ENCODE results near the gene NR3C2. TPM values are rescaled to one million over a fixed set of nuclear protein-coding genes. Genes with fewer than 3 reads are reported as not detected.

Gene NR3C2
- total and polyA plus RNA-seq, 2 donors: 0.52 to 1.8 TPM

DNA sequence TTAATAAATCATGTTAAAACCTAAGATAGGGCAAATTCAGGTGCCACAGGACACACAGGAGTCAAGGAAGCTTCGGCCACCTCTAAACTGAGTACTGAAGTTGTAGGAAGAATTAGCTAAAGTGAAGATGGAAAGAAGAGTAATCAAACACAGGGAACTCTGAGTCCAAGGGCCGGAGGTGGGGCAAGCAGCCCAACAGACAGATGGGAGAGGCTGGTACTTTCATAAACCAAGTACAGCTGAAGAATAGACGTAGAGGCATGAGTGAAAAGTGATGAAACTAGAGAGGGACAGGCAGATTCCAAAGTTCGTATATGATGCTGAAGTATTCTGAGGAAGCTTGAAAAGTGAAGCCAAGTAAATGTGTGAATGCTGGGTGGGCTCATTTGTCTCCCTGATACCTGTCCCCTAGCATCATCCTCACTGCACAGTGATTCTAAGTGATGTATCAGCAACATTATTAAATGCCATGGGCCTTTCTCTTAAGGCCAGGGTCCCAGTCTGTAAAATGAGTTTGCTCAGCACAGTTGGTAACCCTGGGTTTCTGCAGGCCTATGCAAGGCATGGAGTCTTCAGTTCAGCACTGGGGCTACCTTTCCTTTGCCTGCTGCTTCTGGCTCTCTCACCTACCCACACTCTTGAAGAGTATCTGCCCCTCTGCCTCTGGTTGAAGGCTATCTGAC, 203.3 kb downstream of the NR3C2 start:
- 96% methylated on average over 4 of the region's 4 CpGs for WGBS
- Histone ChIP-seq H3K36me3 (ENCODE audit: control insufficient read depth in 2 of 2, insufficient read depth in 2 of 2, low read length in 1 of 2) (no peaks in the 10 kb centered on the region), H3K9me3 (ENCODE audit: control insufficient read depth in 2 of 2, insufficient read depth in 1 of 2, low read length in 1 of 2) (no peaks in the 10 kb centered on the region), H3K4me3 (ENCODE audit: low read length in 2 of 2) (no peak overlapping the region), H3K4me1 (ENCODE audit: control insufficient read depth in 2 of 2, insufficient read depth in 2 of 2, low read length in 2 of 2) (no peaks in the 10 kb centered on the region), H3K27me3 (ENCODE audit: control insufficient read depth in 2 of 2, insufficient read depth in 1 of 2, low read length in 1 of 2) (no peaks in the 10 kb centered on the region), H3K27ac (ENCODE audit: low read depth in 1 of 2, low read length in 1 of 2) (no peak overlapping the region)
- DNase-seq (ENCODE audit: low read depth in 6 of 9, low spot score in 9 of 9): no peak

DNA sequence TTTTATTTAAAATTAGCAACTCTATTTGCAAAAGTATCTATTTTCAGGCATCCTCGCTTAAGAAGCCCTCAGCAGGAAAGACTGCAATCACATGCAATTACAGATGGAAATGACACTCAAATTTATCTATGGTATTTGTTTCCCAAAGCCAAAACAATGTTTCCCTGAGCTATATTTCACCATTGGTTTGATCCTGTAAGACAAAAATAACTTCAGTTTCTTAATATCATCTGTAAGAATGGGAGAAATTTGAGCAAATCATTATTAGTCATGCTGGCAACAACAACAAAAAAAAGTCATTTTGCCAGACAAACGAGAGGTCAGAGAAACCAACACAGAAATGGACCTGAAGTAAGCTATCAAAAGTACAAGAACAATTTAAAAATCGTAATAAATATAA, 204.1 kb downstream of the NR3C2 start:
- WGBS: 95% methylated on average over 3 of the region's 3 CpGs
- H3K4me3 ChIP-seq (ENCODE audit: low read length in 2 of 2): no peak overlapping the region
- H3K27me3 ChIP-seq (ENCODE audit: control insufficient read depth in 2 of 2, insufficient read depth in 1 of 2, low read length in 1 of 2): no peaks in the 10 kb centered on the region
- no peaks in the 10 kb centered on the region for H3K36me3 ChIP-seq (ENCODE audit: control insufficient read depth in 2 of 2, insufficient read depth in 2 of 2, low read length in 1 of 2)
- no peaks in the 10 kb centered on the region for H3K9me3 ChIP-seq (ENCODE audit: control insufficient read depth in 2 of 2, insufficient read depth in 1 of 2, low read length in 1 of 2)
- no peak overlapping the region for H3K27ac ChIP-seq (ENCODE audit: low read depth in 1 of 2, low read length in 1 of 2)
- DNase-seq (ENCODE audit: low read depth in 6 of 9, low spot score in 9 of 9): no peak
- H3K4me1 ChIP-seq (ENCODE audit: control insufficient read depth in 2 of 2, insufficient read depth in 2 of 2, low read length in 2 of 2): no peaks in the 10 kb centered on the region

DNA sequence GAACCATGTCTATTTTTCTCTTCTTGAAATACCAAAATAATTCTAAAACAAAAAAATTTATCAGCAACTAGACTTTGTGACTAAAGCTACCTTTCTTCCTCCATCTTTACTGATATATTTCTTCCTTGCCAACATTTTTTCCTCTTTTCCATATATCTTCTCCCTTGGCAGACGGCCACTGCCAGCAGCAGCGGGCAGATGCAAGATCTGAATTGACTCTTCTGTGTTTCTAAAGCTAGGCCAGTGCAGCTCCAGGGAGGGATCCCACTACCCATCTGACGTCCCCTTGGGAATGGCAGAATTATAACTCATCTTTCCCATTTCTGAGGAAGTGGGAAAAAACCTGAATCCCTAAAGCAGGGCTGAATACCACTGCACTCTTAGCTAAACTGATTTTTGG, 206.4 kb downstream of the NR3C2 start:
- no peaks in the 10 kb centered on the region for H3K9me3 ChIP-seq (ENCODE audit: control insufficient read depth in 2 of 2, insufficient read depth in 1 of 2, low read length in 1 of 2)
- no peaks in the 10 kb centered on the region for H3K36me3 ChIP-seq (ENCODE audit: control insufficient read depth in 2 of 2, insufficient read depth in 2 of 2, low read length in 1 of 2)
- no peaks in the 10 kb centered on the region for H3K27me3 ChIP-seq (ENCODE audit: control insufficient read depth in 2 of 2, insufficient read depth in 1 of 2, low read length in 1 of 2)
- no peak for DNase-seq (ENCODE audit: low read depth in 6 of 9, low spot score in 9 of 9)
- H3K4me1 ChIP-seq (ENCODE audit: control insufficient read depth in 2 of 2, insufficient read depth in 2 of 2, low read length in 2 of 2): no peaks in the 10 kb centered on the region
- H3K27ac ChIP-seq (ENCODE audit: low read depth in 1 of 2, low read length in 1 of 2): no peak overlapping the region
- WGBS: 95% methylated on average over 3 of the region's 3 CpGs
- no peak overlapping the region for H3K4me3 ChIP-seq (ENCODE audit: low read length in 2 of 2)

DNA sequence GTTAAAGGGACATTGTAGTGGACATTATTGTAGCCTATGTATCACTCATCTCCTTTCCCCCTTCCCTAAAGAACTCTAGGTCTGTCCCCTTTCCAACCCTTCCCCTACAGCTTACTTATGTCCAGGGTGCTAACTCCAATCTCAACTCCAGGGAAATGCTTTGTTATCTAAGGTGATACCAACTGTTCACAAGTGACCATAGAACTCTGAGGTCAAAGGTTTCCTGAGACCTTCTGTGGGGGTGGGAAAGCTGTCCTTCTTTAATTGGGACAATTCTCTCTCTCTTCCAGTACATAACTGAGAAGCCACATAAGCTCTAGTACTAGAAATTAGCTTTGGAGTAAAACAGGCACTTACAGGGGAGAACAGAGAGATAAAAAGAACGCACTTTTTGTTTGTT, 212.4 kb downstream of the NR3C2 start:
- H3K36me3 ChIP-seq (ENCODE audit: control insufficient read depth in 2 of 2, insufficient read depth in 2 of 2, low read length in 1 of 2): no peaks in the 10 kb centered on the region
- DNase-seq (ENCODE audit: low read depth in 6 of 9, low spot score in 9 of 9): no peak
- H3K4me3 ChIP-seq (ENCODE audit: low read length in 2 of 2): no peak overlapping the region
- WGBS: 96% methylated on average over 1 of the region's 1 CpG
- H3K4me1 ChIP-seq (ENCODE audit: control insufficient read depth in 2 of 2, insufficient read depth in 2 of 2, low read length in 2 of 2): no peaks in the 10 kb centered on the region
- no peaks in the 10 kb centered on the region for H3K9me3 ChIP-seq (ENCODE audit: control insufficient read depth in 2 of 2, insufficient read depth in 1 of 2, low read length in 1 of 2)
- no peaks in the 10 kb centered on the region for H3K27me3 ChIP-seq (ENCODE audit: control insufficient read depth in 2 of 2, insufficient read depth in 1 of 2, low read length in 1 of 2)
- H3K27ac ChIP-seq (ENCODE audit: low read depth in 1 of 2, low read length in 1 of 2): no peak overlapping the region

DNA sequence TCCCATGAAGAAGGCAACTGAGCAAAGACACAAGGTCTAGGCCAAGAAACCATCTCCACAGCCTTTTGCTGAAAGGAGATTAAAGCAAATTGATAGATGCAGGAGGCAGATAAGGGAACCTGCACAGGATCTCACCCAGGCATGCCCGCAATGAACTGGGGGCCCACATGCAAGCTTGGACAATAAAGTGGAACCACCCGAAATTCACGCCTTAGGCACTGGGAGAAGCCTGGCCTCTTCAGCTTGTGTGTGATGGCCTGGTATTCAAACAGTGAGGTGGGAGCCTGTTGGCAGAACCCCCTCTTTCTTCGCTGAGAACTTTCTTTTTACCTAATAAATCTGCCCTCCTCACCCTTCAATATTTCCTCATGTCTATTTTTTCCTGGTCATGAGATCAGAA, 213.2 kb downstream of the NR3C2 start:
- Histone ChIP-seq H3K9me3 (ENCODE audit: control insufficient read depth in 2 of 2, insufficient read depth in 1 of 2, low read length in 1 of 2) (no peaks in the 10 kb centered on the region), H3K27me3 (ENCODE audit: control insufficient read depth in 2 of 2, insufficient read depth in 1 of 2, low read length in 1 of 2) (no peaks in the 10 kb centered on the region), H3K36me3 (ENCODE audit: control insufficient read depth in 2 of 2, insufficient read depth in 2 of 2, low read length in 1 of 2) (no peaks in the 10 kb centered on the region), H3K27ac (ENCODE audit: low read depth in 1 of 2, low read length in 1 of 2) (no peak overlapping the region), H3K4me3 (ENCODE audit: low read length in 2 of 2) (no peak overlapping the region), H3K4me1 (ENCODE audit: control insufficient read depth in 2 of 2, insufficient read depth in 2 of 2, low read length in 2 of 2) (no peaks in the 10 kb centered on the region)
- DNase-seq (ENCODE audit: low read depth in 6 of 9, low spot score in 9 of 9): no peak
- 96% methylated on average over 4 of the region's 4 CpGs for WGBS

- Histone ChIP-seq H3K36me3 (ENCODE audit: control insufficient read depth in 2 of 2, insufficient read depth in 2 of 2, low read length in 1 of 2) (no peaks in the 10 kb centered on the region), H3K27me3 (ENCODE audit: control insufficient read depth in 2 of 2, insufficient read depth in 1 of 2, low read length in 1 of 2) (no peaks in the 10 kb centered on the region), H3K4me3 (ENCODE audit: low read length in 2 of 2) (no peak overlapping the region), H3K4me1 (ENCODE audit: control insufficient read depth in 2 of 2, insufficient read depth in 2 of 2, low read length in 2 of 2) (no peaks in the 10 kb centered on the region), H3K9me3 (ENCODE audit: control insufficient read depth in 2 of 2, insufficient read depth in 1 of 2, low read length in 1 of 2) (no peaks in the 10 kb centered on the region), H3K27ac (ENCODE audit: low read depth in 1 of 2, low read length in 1 of 2) (no peak overlapping the region)
- DNase-seq (ENCODE audit: low read depth in 6 of 9, low spot score in 9 of 9): no peak
- WGBS: 97% methylated on average over 5 of the region's 5 CpGs
These were observed 215.1 kb downstream of the NR3C2 start for GRCh38 chr4:148227147-148227546.

DNA sequence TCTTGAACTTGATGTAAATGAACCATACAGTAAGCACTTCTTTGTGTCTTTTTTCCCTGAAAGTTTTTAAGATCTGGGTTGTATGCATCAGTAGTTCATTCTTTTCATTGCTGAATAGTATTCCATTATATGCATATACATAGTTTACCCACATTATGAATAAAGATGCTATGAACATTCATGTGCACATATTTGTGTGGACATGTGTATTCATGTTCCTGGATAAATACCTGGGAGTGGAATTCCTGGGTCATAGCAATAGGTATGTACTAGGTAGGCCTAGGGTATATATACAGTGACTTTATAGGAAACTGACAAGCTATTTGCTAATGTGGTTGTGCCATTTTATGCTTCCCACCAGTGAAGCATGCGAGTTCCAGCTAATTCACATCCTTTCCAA, 215.9 kb downstream of the NR3C2 start:
- Histone ChIP-seq H3K9me3 (ENCODE audit: control insufficient read depth in 2 of 2, insufficient read depth in 1 of 2, low read length in 1 of 2) (no peaks in the 10 kb centered on the region), H3K4me3 (ENCODE audit: low read length in 2 of 2) (no peak overlapping the region), H3K27me3 (ENCODE audit: control insufficient read depth in 2 of 2, insufficient read depth in 1 of 2, low read length in 1 of 2) (no peaks in the 10 kb centered on the region), H3K4me1 (ENCODE audit: control insufficient read depth in 2 of 2, insufficient read depth in 2 of 2, low read length in 2 of 2) (no peaks in the 10 kb centered on the region), H3K36me3 (ENCODE audit: control insufficient read depth in 2 of 2, insufficient read depth in 2 of 2, low read length in 1 of 2) (no peaks in the 10 kb centered on the region), H3K27ac (ENCODE audit: low read depth in 1 of 2, low read length in 1 of 2) (no peak overlapping the region)
- DNase-seq (ENCODE audit: low read depth in 6 of 9, low spot score in 9 of 9): no peak
- WGBS: 100% methylated on average over 1 of the region's 1 CpG

DNA sequence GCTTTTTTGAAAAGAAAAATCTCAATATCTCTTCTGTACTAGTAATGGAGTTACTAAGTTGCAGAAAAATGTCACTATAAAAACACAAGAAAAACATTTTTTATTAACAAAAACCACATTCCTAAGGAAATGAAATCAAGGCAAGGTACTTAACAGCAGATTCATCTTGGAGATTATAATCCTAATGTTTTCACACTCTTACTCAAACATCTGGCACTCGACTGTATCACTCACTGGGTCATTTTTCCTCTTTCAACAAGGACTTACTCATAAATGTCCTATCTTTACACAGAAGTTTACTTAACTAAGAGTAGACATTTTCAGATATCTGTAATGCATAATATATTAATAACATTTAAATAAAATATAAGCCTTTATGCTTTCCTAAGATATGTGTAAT, 216.6 kb downstream of the NR3C2 start:
- DNase-seq (ENCODE audit: low read depth in 6 of 9, low spot score in 9 of 9): no peak
- H3K9me3 ChIP-seq (ENCODE audit: control insufficient read depth in 2 of 2, insufficient read depth in 1 of 2, low read length in 1 of 2): no peaks in the 10 kb centered on the region
- H3K27me3 ChIP-seq (ENCODE audit: control insufficient read depth in 2 of 2, insufficient read depth in 1 of 2, low read length in 1 of 2): no peaks in the 10 kb centered on the region
- no peaks in the 10 kb centered on the region for H3K4me1 ChIP-seq (ENCODE audit: control insufficient read depth in 2 of 2, insufficient read depth in 2 of 2, low read length in 2 of 2)
- 88% methylated on average over 1 of the region's 1 CpG for WGBS
- H3K36me3 ChIP-seq (ENCODE audit: control insufficient read depth in 2 of 2, insufficient read depth in 2 of 2, low read length in 1 of 2): no peaks in the 10 kb centered on the region
- no peak overlapping the region for H3K4me3 ChIP-seq (ENCODE audit: low read length in 2 of 2)
- no peak overlapping the region for H3K27ac ChIP-seq (ENCODE audit: low read depth in 1 of 2, low read length in 1 of 2)

GRCh38 chr4:148224476-148224875, 217.7 kb downstream of the NR3C2 start:
- 79% methylated on average over 3 of the region's 3 CpGs for WGBS
- DNase-seq (ENCODE audit: low read depth in 6 of 9, low spot score in 9 of 9): no peak
- H3K4me3 ChIP-seq (ENCODE audit: low read length in 2 of 2): no peak overlapping the region
- H3K9me3 ChIP-seq (ENCODE audit: control insufficient read depth in 2 of 2, insufficient read depth in 1 of 2, low read length in 1 of 2): no peaks in the 10 kb centered on the region
- no peaks in the 10 kb centered on the region for H3K4me1 ChIP-seq (ENCODE audit: control insufficient read depth in 2 of 2, insufficient read depth in 2 of 2, low read length in 2 of 2)
- no peaks in the 10 kb centered on the region for H3K36me3 ChIP-seq (ENCODE audit: control insufficient read depth in 2 of 2, insufficient read depth in 2 of 2, low read length in 1 of 2)
- no peak overlapping the region for H3K27ac ChIP-seq (ENCODE audit: low read depth in 1 of 2, low read length in 1 of 2)
- H3K27me3 ChIP-seq (ENCODE audit: control insufficient read depth in 2 of 2, insufficient read depth in 1 of 2, low read length in 1 of 2): no peaks in the 10 kb centered on the region

Data from thymus (tissue), 11 donors.